AG09319 (cell line): ENCODE measurements around the gene KCNJ18.
"Not testable (repeated sequence)": the region's sequence is repeated elsewhere in the genome, so short reads cannot be mapped to it uniquely, and the experiment has no call there.

ENCODE experiments used
- DNase-seq: peaks from one replicate; pipeline ENCODE4 v3.0.0-alpha.2; 2010; ENCODE audit warnings: low read depth; ENCODE audit errors: extremely low read depth
- CTCF ChIP-seq: IDR thresholded peaks from 2 replicates; pipeline ENCODE4 v1.5.1; 2011; ENCODE audit warnings: low read depth, mild to moderate bottlenecking, inconsistent platforms, low read length, moderate library complexity

KCNJ18 gene

DNA sequence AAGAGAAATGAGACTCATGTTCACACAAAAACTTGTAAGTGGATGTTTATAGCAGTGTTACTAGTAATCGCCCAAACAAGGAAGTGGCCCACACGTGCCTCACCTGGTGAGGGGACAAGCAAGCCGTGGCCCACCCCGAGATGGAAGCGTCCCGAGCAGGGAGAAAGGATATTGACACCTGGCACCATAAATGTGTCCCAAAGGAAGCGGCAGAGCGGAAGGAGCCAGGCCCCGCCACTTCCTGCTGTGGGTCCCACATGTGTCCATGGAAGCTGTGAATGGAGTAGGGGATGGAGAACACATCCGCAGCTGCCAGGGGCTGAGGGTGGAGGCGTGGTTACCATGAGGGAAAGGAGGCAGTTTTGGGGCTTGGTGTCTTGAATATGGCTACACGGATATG lies 18.9 kb downstream of the KCNJ18 start:
- DNase-seq, result no peak
- TF ChIP-seq CTCF, result no peak

GRCh38 chr17:21713020-21713419 lies 20.7 kb downstream of the KCNJ18 start:
- not testable (repeated sequence) for DNase-seq

- not testable (repeated sequence) for DNase-seq
These were observed 21.3 kb downstream of the KCNJ18 start for GRCh38 chr17:21713631-21714030.

DNA sequence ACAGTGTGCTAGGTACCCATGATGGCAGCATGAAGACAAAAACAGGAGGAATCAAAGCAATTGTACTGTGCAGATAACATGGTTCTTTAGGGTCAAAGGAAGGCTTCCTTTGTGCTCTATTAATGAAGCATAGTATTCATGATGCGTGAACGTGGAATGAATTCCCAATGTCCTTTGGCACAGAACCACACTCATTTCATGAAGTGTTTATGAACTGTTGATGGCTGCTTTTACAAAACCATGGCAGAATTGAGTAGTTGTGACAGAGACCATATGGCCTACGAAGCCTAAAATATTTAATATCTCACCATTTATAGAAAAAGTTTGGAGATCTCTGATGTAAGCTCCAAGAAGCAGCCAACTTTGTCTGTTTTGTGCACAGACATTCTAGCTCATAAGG lies 22.4 kb downstream of the KCNJ18 start:
- DNase-seq, result not testable (repeated sequence)

DNA sequence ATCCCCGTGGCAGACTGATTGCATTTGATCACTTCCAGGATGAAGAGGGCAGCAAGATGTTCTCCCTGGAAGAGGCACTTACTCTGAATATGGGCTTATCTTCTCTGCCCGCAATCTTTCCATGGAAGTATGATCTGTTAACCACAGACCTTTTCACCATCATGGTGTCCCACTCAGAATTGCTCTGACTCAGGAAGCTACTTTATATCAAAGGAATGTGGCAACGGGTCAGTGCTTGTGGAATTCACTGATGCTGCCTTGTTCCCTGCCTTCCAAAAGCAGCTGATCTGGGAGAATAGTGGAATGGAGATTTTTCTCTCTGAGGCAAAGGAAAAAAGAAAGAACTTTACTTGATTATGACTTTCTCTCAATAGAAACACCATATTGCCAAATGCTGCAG lies 23.6 kb downstream of the KCNJ18 start:
- not testable (repeated sequence) for DNase-seq

DNA sequence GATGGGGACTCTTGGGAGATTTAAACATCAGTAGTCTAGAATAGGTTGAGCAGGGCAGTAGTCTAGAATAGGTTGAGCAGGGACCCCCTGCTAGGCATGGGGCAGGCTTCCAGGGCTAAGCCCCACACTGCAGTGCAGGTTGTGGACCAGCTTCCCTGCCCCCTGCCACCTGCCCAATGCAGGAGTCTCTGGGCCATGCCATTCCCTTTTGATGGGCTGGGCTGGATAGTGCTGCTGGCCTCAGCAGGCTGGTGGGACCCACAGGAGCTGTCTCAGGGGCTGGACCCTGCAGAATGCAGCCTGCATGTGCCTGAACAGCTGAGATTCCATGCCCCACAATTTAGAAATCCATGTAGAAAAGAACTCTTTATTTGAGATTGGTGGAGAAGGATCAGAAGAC lies 26.6 kb downstream of the KCNJ18 start:
- not testable (repeated sequence) for DNase-seq

DNA sequence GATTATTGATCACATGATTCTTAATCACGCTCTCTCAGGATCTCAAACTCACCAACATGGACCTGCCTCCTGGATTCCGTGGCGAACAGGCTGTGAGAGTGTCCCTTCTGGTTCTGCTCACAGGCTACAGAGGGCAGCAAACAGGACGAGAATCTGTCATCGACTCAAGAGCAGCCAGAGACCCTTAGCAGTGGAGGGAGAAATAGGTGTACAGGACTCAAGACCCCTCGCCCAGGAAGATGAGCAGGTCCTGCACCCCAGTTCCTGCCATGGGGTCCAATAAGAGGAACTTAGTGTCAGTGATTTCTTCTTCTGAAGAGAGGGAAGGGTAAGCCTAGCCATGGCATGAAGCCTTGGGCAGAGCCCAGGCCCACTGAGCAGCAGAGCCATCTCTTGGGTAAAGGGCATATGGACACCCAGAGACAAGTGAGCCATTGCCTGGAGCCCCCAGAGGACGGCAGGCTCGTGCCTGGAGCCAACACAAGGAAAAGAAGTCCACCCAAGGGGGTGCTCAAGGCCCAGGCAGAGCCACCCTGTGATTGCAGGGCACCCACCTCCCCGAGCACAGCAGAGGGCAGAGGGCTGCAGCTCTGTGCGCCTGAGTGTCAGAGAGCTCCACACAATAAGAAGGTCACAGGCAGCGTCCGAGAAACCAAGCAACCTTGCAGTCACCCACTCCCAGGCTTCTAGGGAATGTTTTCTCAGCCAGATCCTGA lies 27.3 kb downstream of the KCNJ18 start:
- not testable (repeated sequence) for DNase-seq

- DNase-seq, result not testable (repeated sequence)
These were observed 28.2 kb downstream of the KCNJ18 start for GRCh38 chr17:21720566-21720965.

DNA sequence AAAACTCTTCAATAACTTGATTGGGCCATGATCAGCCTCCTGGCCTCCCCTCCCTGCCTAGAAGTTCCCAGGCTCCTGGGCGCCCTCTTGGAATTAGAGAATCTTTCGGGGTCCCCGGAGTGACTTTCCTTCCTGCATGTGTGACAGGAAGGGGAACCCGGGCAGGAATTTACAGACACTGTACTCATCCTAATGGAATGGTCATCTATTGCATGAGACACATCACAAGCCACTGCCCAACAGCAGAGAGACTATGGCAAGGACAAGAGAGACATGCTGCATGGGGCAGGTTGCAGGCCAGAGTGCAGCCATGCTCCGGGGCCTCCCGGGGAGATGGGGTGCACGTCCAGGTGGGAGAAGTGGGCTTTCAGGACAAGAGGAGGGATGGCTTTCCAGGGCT lies 29.9 kb downstream of the KCNJ18 start:
- not testable (repeated sequence) for DNase-seq

- not testable (repeated sequence) for DNase-seq
These were observed 32.1 kb downstream of the KCNJ18 start for GRCh38 chr17:21724216-21725006.

GRCh38 chr17:21731076-21731475 lies 38.8 kb downstream of the KCNJ18 start:
- DNase-seq, result not testable (repeated sequence)

DNA sequence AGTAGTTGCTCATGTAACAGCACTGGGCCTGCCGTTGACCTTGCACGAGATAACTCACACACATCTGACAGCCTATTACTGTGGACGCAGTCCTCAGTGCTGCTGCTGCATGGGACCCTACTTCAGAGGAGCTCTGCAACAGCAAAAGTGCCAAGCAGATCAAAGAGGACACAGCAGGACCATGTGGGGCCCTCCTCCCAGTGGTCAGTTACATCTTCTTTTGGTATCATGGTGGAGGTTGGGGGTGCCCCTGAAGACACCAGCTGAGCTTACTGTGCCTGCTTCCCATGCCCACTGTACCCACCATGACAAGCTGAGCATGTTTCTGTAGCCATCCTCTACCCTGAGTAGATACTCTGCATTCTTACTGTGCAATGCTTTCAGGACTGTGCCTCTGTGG lies 41.6 kb downstream of the KCNJ18 start:
- DNase-seq, result not testable (repeated sequence)

GRCh38 chr17:21735814-21736213 lies 43.5 kb downstream of the KCNJ18 start:
- DNase-seq, result not testable (repeated sequence)

GRCh38 chr17:21737015-21737580 lies 44.8 kb downstream of the KCNJ18 start:
- DNase-seq, result not testable (repeated sequence)

GRCh38 chr17:21738241-21738640 lies 45.9 kb downstream of the KCNJ18 start:
- not testable (repeated sequence) for DNase-seq

DNA sequence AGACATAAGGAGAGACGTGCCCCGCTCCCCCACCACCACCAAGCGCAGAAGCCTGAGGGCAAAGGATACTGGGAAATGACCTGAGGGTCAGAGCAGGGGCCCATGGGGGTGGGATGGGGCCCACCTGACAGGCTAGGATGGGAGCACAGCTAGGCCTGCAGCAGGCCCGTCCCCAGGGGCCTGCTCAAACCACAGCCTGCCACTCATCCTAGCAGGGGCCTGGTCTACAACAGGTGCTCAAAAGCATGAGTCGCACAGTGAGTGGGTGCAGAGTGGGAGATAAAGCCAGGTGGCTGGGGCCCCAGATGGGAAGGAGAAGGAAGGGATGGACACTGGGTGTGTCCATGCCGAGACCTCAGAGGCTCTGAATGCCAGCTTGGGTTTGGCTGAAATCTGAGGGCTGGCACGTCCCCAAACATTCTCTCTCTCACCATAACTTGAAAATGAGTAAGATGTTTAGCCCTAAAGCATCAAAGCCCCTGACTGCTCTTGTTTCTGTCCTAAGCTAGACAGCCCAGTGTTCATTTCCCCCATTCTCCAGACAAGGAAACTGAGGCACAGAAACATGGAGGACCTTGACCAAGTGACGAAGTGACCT lies 46.7 kb downstream of the KCNJ18 start:
- not testable (repeated sequence) for DNase-seq

DNA sequence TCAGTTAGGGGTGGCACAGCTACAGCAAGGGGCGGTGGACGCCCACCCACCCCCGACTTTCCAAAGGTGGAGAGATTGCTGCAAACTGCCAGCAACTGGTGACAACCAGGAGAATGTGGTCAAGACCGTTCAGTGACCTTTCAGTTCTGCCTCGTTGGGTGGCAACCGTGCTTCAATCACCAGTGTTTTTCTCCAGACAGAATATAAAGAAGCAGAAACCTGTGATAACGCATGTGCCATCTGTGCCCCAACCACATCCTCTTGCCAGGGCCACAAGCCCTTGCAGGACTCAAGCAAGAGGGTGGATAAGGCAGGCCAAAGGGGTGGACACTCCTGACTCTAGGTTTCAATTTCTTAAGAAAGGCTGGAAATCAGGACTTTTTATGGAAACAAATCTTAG lies 47.2 kb downstream of the KCNJ18 start:
- DNase-seq, result not testable (repeated sequence)

DNA sequence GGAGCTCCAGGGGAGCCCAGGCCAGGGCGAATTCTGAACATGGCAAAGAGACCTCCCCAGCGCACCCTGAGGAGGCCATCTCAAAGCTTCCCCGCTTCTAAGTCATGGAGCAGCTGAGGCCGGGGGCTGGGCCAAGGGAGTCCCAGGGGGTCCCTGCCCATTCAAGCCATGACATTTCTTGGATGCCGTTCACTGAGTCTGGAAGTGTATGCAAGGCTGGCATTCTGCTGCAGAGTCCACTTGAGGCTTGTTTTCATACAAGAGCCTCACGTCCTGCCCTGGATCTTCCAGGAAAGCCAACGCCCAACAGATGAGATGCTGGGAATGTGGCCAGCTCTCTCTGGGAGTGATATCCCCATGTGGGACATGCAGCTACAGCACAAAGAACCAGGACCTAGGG lies 48.5 kb downstream of the KCNJ18 start:
- not testable (repeated sequence) for DNase-seq

- not testable (repeated sequence) for DNase-seq
These were observed 49.2 kb downstream of the KCNJ18 start for GRCh38 chr17:21741520-21741919.
